ENCODE data around the gene PRR35. TPM values are rescaled to one million over a fixed set of nuclear protein-coding genes. Genes with fewer than 3 reads are reported as not detected.

PRR35 gene
- polyA plus RNA-seq, 3 donors, result not detected

DNA sequence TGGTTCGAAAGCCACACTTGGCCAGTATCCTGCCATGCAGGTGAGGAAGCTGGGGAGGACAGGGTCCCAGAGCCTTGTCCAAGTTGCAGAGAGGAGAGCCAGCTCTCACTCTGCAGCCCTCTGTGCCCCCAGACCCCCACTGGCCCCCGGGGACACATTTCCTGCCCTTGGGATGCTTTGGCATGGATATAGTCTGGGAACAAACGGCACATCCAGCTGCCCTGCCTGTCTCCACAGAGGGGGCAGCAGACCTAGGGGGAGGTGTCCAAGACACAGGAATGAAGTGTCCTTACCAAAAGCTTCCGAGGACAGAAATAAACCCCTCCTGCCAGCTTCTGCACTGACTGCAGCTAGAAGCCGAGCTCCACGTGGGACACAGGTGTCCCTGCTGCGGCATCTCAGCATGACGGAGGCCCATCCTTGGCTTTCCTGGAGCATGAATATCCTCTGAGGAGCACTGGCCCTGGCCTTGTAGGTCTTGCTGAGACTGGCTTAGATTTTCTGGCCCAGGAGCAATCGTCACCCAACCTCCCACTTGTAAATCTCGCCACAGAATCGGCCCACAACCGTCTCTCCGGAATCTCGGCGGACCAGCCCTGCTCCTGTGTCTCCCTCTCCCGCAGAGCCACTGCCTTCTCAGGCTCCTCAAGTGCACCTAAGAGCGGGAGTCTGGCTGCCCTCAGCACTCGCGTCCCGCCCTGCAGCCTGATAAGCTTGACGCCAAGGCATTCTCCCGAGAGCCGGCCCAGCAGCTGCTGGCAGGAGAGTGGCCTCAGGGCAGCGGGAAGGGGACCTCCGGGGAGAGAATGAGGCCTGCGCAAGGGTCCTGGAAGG, 33.8 kb upstream of the PRR35 start:
- no peaks in the 10 kb centered on the region for H3K9me3 Mint-ChIP-seq
- Histone ChIP-seq H2AFZ (ENCODE audit: insufficient read depth, low read depth, low read length, poor library complexity, severe bottlenecking) (peak overlapping the region; percentile 77), H3K9ac (ENCODE audit: insufficient read depth, low read length, poor library complexity, severe bottlenecking) (peak overlapping the region; percentile 85), H3K27ac (ENCODE audit: low read depth in 1 of 2, low read length in 2 of 2) (peak overlapping the region; percentile 41 to 92), H3K4me1 (ENCODE audit: control insufficient read depth in 1 of 2, insufficient read depth in 2 of 2, low read length in 2 of 2) (peaks cover 29 to 43% of the 10 kb centered on the region in 2 donors), H3K4me3 (replicated peaks in 1 of 3; ENCODE audit: low read depth in 2 of 3, low read length in 3 of 3) (peak overlapping the region; percentile 42 to 81 (median 50)), H3K27me3 (ENCODE audit: control insufficient read depth in 2 of 2, insufficient read depth in 2 of 2, low read length in 2 of 2) (no peaks in the 10 kb centered on the region), H3K79me2 (ENCODE audit: insufficient read depth, low read length) (peaks cover 42% of the 10 kb centered on the region), H3K4me2 (replicated peaks; ENCODE audit: extremely low read depth, low read length, poor library complexity, severe bottlenecking) (peak overlapping the region; percentile 82), H3K36me3 (replicated peaks in 1 of 2; ENCODE audit: control insufficient read depth in 1 of 2, insufficient read depth in 2 of 2, low read length in 2 of 2) (peaks cover 0 to 4% of the 10 kb centered on the region in 2 donors), H4K20me1 (ENCODE audit: insufficient read depth, low read length) (peaks cover 39% of the 10 kb centered on the region), H3K9me3 (replicated peaks in 1 of 2; ENCODE audit: control insufficient read depth in 1 of 2, insufficient read depth in 1 of 2, low read length in 2 of 2) (no peaks in the 10 kb centered on the region)
- TF ChIP-seq, protein P1, sequence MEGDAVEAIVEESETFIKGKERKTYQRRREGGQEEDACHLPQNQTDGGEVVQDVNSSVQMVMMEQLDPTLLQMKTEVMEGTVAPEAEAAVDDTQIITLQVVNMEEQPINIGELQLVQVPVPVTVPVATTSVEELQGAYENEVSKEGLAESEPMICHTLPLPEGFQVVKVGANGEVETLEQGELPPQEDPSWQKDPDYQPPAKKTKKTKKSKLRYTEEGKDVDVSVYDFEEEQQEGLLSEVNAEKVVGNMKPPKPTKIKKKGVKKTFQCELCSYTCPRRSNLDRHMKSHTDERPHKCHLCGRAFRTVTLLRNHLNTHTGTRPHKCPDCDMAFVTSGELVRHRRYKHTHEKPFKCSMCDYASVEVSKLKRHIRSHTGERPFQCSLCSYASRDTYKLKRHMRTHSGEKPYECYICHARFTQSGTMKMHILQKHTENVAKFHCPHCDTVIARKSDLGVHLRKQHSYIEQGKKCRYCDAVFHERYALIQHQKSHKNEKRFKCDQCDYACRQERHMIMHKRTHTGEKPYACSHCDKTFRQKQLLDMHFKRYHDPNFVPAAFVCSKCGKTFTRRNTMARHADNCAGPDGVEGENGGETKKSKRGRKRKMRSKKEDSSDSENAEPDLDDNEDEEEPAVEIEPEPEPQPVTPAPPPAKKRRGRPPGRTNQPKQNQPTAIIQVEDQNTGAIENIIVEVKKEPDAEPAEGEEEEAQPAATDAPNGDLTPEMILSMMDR (IDR thresholded peaks at IDR 0.05), result no peak
- H3K27ac Mint-ChIP-seq, result peak overlapping the region; percentile 19 to 86 (median 72)
- intact Hi-C loops (cut with micrococcal nuclease), result loop anchor here (2.0 to 5.0 kb wide), 4 partner anchors 62 to 129 kb away; partner anchors contain the start of genes METTL26 (in 2 of the 2), DECR2 (in 1 of the 2) and NME4 (in 1 of the 2)
- peaks cover 0 to 2% (median 1%) of the 10 kb centered on the region in 3 donors for H3K27me3 Mint-ChIP-seq (ENCODE audit: low read depth in 3 of 3)
- H3K4me1 Mint-ChIP-seq, result peaks cover 39% of the 10 kb centered on the region
- WGBS (ENCODE audit: insufficient coverage), result 7% methylated on average over 23 of the region's 26 CpGs
- peak overlapping the region; percentile 74 to 83 for H3K4me3 Mint-ChIP-seq
- H3K36me3 Mint-ChIP-seq, result peaks cover 2 to 11% of the 10 kb centered on the region in 2 donors
- peak in 1 of 3 donors; percentile 1 for DNase-seq

DNA sequence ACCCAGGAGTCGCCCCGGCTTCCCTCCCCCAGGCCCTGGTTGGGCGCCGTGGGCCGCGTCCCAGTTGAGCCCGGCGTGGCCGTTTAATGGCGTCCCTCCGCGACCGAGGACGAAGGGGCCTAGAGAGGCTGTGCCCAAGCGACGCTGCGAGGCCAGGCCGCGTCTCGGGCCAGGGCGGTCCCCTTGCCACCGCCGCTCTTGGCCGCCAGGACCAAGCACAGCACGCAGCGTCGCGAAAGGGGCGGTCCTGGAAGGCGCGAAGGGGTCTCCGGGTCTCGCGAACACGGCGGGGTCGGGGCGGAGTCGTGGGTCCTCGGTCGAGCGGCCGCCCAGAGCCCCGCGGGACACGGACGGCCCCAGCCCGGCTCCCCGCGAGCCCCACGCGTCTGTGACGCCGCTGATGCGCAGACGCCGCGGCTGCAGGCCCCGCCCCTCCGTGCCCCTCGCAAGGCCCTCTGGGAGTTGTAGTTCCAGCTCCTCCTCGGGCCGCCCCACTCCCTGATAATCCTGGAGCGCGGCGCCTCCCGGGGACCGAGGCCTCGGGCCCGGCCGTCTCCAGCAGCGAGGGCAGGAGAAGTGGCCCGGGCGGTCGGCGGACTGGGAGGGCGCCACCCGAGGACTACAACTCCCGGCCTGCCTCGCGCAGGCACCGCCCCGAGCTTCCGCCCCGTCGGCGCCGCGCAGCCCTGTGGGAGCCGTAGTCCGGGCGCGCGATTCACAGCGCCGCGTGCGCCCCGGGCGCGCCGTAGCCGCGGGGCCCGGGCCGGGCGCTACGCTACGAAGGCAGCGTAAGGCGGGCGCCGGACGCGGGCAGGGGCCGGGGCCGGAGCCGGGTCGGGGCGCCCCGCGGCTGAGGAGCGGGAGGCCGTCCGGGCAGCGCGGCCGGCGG, 32.9 kb upstream of the PRR35 start, which contains the start of gene CAPN15:
CAPN15 (plus strand) TSS at position 698 of the 889 bp plus-strand sequence. CDS start 19,127 bp downstream, outside the sequence.
- TF ChIP-seq, protein P1 (IDR thresholded peaks at IDR 0.05), result no peak
- no peaks in the 10 kb centered on the region for H3K27me3 ChIP-seq (ENCODE audit: control insufficient read depth in 2 of 2, insufficient read depth in 2 of 2, low read length in 2 of 2)
- H3K79me2 ChIP-seq (ENCODE audit: insufficient read depth, low read length), result peaks cover 51% of the 10 kb centered on the region
- H3K9me3 Mint-ChIP-seq, result no peaks in the 10 kb centered on the region
- H3K9me3 ChIP-seq (replicated peaks in 1 of 2; ENCODE audit: control insufficient read depth in 1 of 2, insufficient read depth in 1 of 2, low read length in 2 of 2), result no peaks in the 10 kb centered on the region
- H3K27me3 Mint-ChIP-seq (ENCODE audit: low read depth in 3 of 3), result peaks cover 0 to 2% (median 1%) of the 10 kb centered on the region in 3 donors
- H4K20me1 ChIP-seq (ENCODE audit: insufficient read depth, low read length), result peaks cover 47% of the 10 kb centered on the region
- peaks cover 29 to 43% of the 10 kb centered on the region in 2 donors for H3K4me1 ChIP-seq (ENCODE audit: control insufficient read depth in 1 of 2, insufficient read depth in 2 of 2, low read length in 2 of 2)
- WGBS (ENCODE audit: insufficient coverage), result under 1% methylated on average over 129 of the region's 129 CpGs
- peak within 1 kb of the TSS; percentile 77 for H2AFZ ChIP-seq (ENCODE audit: insufficient read depth, low read depth, low read length, poor library complexity, severe bottlenecking)
- peak within 1 kb of the TSS; percentile 52 to 91 (median 76) for H3K4me3 ChIP-seq (replicated peaks in 1 of 3; ENCODE audit: low read depth in 2 of 3, low read length in 3 of 3)
- H3K4me3 Mint-ChIP-seq, result peak within 1 kb of the TSS; percentile 88 to 92
- peaks cover 39% of the 10 kb centered on the region for H3K4me1 Mint-ChIP-seq
- DNase-seq, result peak; percentile 78 to 83 (median 81)
- H3K27ac ChIP-seq (ENCODE audit: low read depth in 1 of 2, low read length in 2 of 2), result peak within 1 kb of the TSS; percentile 60 to 92
- intact Hi-C loops (cut with micrococcal nuclease), result loop anchor here (2.0 to 5.0 kb wide), 4 partner anchors 62 to 130 kb away; partner anchors contain the start of genes METTL26 (in 2 of the 2), DECR2 (in 1 of the 2) and NME4 (in 1 of the 2)
- peak within 1 kb of the TSS; percentile 85 for H3K9ac ChIP-seq (ENCODE audit: insufficient read depth, low read length, poor library complexity, severe bottlenecking)
- H3K36me3 Mint-ChIP-seq, result peaks cover 2 to 11% of the 10 kb centered on the region in 2 donors
- H3K27ac Mint-ChIP-seq, result peak within 1 kb of the TSS; percentile 83 to 94 (median 86)
- H3K36me3 ChIP-seq (replicated peaks in 1 of 2; ENCODE audit: control insufficient read depth in 1 of 2, insufficient read depth in 2 of 2, low read length in 2 of 2), result peaks cover 0 to 4% of the 10 kb centered on the region in 2 donors
- peak within 1 kb of the TSS; percentile 98 for H3K4me2 ChIP-seq (replicated peaks; ENCODE audit: extremely low read depth, low read length, poor library complexity, severe bottlenecking)
